Stimulated activated CD8-positive, alpha-beta memory T cell treated with anti-CD3 and anti-CD28 coated beads, Interleukin-7, amount 100 ng/mL, for 1 hour (primary cell): ENCODE data around the gene SEMA4D.

Source experiments
- DNase-seq, 2 donors: peaks; one replicate each; pipeline ENCODE4 v3.0.0-alpha.2; 2020; ENCODE audit warnings: low read depth in 2 of 2

The SEMA4D gene

DNA sequence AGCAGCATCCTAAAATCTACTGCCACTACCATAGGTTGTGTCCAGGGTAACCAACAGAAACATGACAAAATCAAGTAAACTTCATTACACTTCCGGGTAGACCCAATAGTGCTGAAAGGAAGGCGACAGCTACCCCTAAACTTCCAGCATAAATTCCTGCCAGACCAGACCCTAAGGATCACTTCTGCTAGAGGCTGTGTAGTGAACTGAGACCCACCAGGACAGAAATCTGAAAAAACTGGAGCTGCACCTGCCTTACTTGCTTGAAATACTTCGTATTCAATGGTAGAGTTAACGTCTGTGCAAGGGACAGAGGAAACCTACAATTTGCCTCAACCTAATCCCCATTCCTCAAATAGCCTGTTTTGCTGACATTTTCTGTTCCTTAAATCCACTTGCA lies 180.6 kb downstream of the SEMA4D start:
- no peak for DNase-seq

GRCh38 chr9:89315482-89315881 lies 182.4 kb downstream of the SEMA4D start:
- DNase-seq, result no peak

GRCh38 chr9:89314955-89315354 lies 183.0 kb downstream of the SEMA4D start:
- DNase-seq, result no peak

DNA sequence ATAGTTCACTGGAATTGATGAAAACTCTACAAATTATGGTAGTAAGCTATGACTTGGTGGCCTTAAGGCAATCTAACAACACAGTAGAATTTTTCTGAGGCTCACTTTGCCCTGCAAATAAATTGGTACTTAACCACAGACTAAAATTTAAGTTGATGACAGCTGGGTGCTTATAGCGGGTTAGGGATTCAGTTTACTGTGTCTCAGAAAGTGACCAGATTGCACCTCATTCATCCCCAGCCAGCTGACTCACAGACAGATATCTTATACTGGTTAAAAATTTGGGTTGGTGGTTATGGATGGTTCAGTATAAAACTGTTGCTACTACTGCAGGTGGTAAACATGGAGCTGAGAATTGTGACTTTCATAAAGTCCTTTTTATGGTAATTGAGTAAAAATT lies 184.1 kb downstream of the SEMA4D start:
- no peak for DNase-seq

DNA sequence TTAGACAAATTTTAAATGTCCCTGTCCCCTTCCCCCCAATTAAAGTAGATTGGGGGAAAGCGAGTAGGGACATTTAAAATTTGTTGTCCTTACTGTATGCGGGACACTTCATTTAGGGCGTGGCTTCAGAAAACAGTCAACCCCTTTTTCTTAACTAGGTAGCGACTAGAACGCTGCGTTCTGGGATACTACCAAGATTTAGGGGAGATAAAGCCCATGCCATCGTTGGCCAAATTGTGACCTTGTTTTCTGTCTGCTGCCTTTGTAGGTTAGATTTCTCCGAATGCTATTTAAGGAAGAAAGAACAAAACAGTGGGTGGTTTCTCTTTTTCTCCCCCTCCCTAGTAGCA lies 185.7 kb downstream of the SEMA4D start:
- no peak for DNase-seq

GRCh38 chr9:89311346-89312221 lies 186.3 kb downstream of the SEMA4D start:
- no peak for DNase-seq
